Endothelial cell of umbilical vein (primary cell): ENCODE results near the gene EXOC6B. TPM values are rescaled to one million over a fixed set of nuclear protein-coding genes. Genes with fewer than 3 reads are reported as not detected.
A peak's percentile ranks its signal among the peaks of the same experiment; 100 is the strongest.

Experiments used
- BruUV-seq: library from RNA; stranded (reverse); fragments of 400-500 nt; replicated peaks from 2 replicates; lab custom pipeline; 2021; lab: Mats Ljungman, UMichigan
- CTCF ChIA-PET: fragments of 300-600, 350-600 bp; sonication (Branson Sonifier 250); formaldehyde crosslinking; loops from one replicate; lab custom pipeline; 2021; ENCODE audit warnings: antibody characterized with exemption, inconsistent platforms; lab: Charles Lee
- POLR2A ChIA-PET: fragments of 300-600, 350-600 bp; sonication (Branson Sonifier 250); formaldehyde crosslinking; loops from one replicate; lab custom pipeline; 2021; ENCODE audit warnings: antibody characterized with exemption, inconsistent platforms; lab: Charles Lee
- DNase-seq: peaks from one replicate; pipeline ENCODE4 v3.0.0-alpha.2; 2011; ENCODE audit warnings: low read depth, low spot score
- FAIRE-seq: peaks from 2 replicates; lab custom pipeline; 2011; peaks lifted over from hg19 to GRCh38; lab: Jason Lieb, UNC
- H2AFZ ChIP-seq: 2 replicates; pipeline ENCODE4 v1.6.0; 2012; ENCODE audit warnings: low read depth, low read length, control low read depth, inconsistent platforms
- H3K27ac ChIP-seq: 2 replicates; pipeline ENCODE4 v1.5.1; 2011; ENCODE audit warnings: low read depth, mild to moderate bottlenecking, control low read depth, low read length, moderate library complexity; ENCODE audit not compliant: insufficient read depth
- H3K27me3 ChIP-seq, 2 experiments: 2 replicates each; pipeline versions ENCODE4 v1.6.0 to v1.6.1; 2011; ENCODE audit warnings: low read length in 2 of 2, mixed read lengths in 1 of 2; ENCODE audit not compliant: control insufficient read depth in 2 of 2, insufficient read depth in 2 of 2
- H3K36me3 ChIP-seq, 2 experiments: 2 replicates in 1 of 2; 3 replicates in 1 of 2; pipeline ENCODE4 v1.5.1; 2011; ENCODE audit warnings: low read length in 2 of 2, mild to moderate bottlenecking in 1 of 2, moderate library complexity in 1 of 2; ENCODE audit not compliant: control insufficient read depth in 2 of 2, insufficient read depth in 2 of 2; ENCODE audit errors: extremely low read depth in 1 of 2
- H3K4me1 ChIP-seq: 3 replicates; pipeline ENCODE4 v1.5.1; 2011; ENCODE audit warnings: mild to moderate bottlenecking, low read length; ENCODE audit not compliant: control insufficient read depth, insufficient read depth; ENCODE audit errors: extremely low read depth
- H3K4me2 ChIP-seq: 2 replicates; pipeline ENCODE4 v1.6.1; 2011; ENCODE audit warnings: low read length, control low read depth, mixed read lengths; ENCODE audit not compliant: insufficient read depth
- H3K4me3 ChIP-seq, 3 experiments: fragments of 200-600 bp in 1 of 3; sonication (generic), shearing (Covaris generic) in 1 of 3; replicated peaks in 1 of 3; 2 replicates each; pipeline ENCODE4 v1.5.1; 2011 to 2016; ENCODE audit warnings: control low read depth in 3 of 3, low read length in 3 of 3, mild to moderate bottlenecking in 2 of 3, inconsistent platforms in 1 of 3, low read depth in 1 of 3, moderate library complexity in 1 of 3; ENCODE audit not compliant: insufficient read depth in 1 of 3
- H3K79me2 ChIP-seq: 2 replicates; pipeline ENCODE4 v1.6.0; 2012; ENCODE audit warnings: low read length, inconsistent platforms; ENCODE audit not compliant: control insufficient read depth, insufficient read depth
- H3K9ac ChIP-seq: replicated peaks from 2 replicates; pipeline ENCODE3; 2011; ENCODE audit warnings: low read length, control low read depth; ENCODE audit not compliant: insufficient read depth; ENCODE audit errors: extremely low read depth
- H3K9me1 ChIP-seq: replicated peaks from 3 replicates; pipeline ENCODE4 v1.6.0; 2011; ENCODE audit warnings: mild to moderate bottlenecking, low read length; ENCODE audit not compliant: control insufficient read depth, insufficient read depth; ENCODE audit errors: extremely low read depth
- H3K9me3 ChIP-seq: replicated peaks from 2 replicates; pipeline ENCODE4 v1.5.1; 2012; ENCODE audit warnings: low read length, inconsistent platforms; ENCODE audit not compliant: control insufficient read depth, insufficient read depth
- H4K20me1 ChIP-seq: replicated peaks from 2 replicates; pipeline ENCODE3; 2011; ENCODE audit warnings: mild to moderate bottlenecking, low read length; ENCODE audit not compliant: control insufficient read depth, insufficient read depth; ENCODE audit errors: extremely low read depth
- EZH2 ChIP-seq: IDR thresholded peaks from 2 replicates; pipeline ENCODE4 v1.6.1; 2012; ENCODE audit warnings: borderline replicate concordance, low read depth, mild to moderate bottlenecking, moderate library complexity, low read length, inconsistent platforms; ENCODE audit not compliant: severe bottlenecking
- FOS ChIP-seq: IDR thresholded peaks from 2 replicates; pipeline ENCODE4 v1.6.1; 2011; ENCODE audit warnings: mild to moderate bottlenecking, low read length, moderate library complexity, borderline replicate concordance; ENCODE audit not compliant: insufficient read depth
- GATA2 ChIP-seq: IDR thresholded peaks from 2 replicates; pipeline ENCODE4 v1.7.0; 2011; ENCODE audit warnings: low read depth, mild to moderate bottlenecking, moderate library complexity, mixed read lengths, low read length; ENCODE audit not compliant: insufficient read length, insufficient read depth
- JUN ChIP-seq: IDR thresholded peaks from 2 replicates; pipeline ENCODE4 v1.6.1; 2011; ENCODE audit warnings: borderline replicate concordance, low read depth; ENCODE audit not compliant: insufficient read length, insufficient read depth
- MYC ChIP-seq: IDR thresholded peaks from one replicate; pipeline ENCODE4 v1.6.1; 2011; ENCODE audit warnings: mild to moderate bottlenecking, low read depth, low read length
- POLR2A ChIP-seq: IDR thresholded peaks from 2 replicates; pipeline ENCODE4 v1.6.1; 2012; ENCODE audit warnings: low read depth, mild to moderate bottlenecking, control low read depth, low read length
- POLR2AphosphoS5 ChIP-seq: IDR thresholded peaks from 2 replicates; pipeline ENCODE4 v1.6.1; 2012; ENCODE audit warnings: low read depth, mild to moderate bottlenecking, control low read depth, low read length, moderate library complexity; ENCODE audit not compliant: insufficient read depth
- dilution Hi-C: fragments of 300-500 bp; cut with MboI; formaldehyde crosslinking; loops from one replicate; pipeline ENCODE4 v1.15.0; 2019; ENCODE audit warnings: low sequenced_read_pairs; ENCODE audit not compliant: extremely low pct_ligation_motif_present
- intact Hi-C: fragments of 100-400 bp; cut with micrococcal nuclease; formaldehyde crosslinking; loops from one replicate; pipeline ENCODE4 v1.10.0; 2022
- polyA plus RNA-seq, 4 experiments: library from polyadenylated mRNA; depleted of rRNA in 3 of 4; stranded (reverse) in 3 of 4; unstranded in 1 of 4; fragments of >200 nt; gene quantifications; 2 replicates each; pipeline versions ENCODE4 v1.2.1 to v1.2.3, GENCODE V29; 2011 to 2012; ENCODE audit warnings: missing spikeins in 1 of 4
- total RNA-seq: library from RNA; stranded (reverse); gene quantifications from 2 replicates; pipeline ENCODE4 v1.2.3, GENCODE V29; 2021
- TF ChIP-seq, protein P1 (sequence below): IDR thresholded peaks from 2 replicates; pipeline ENCODE4 v1.6.1; 2011; ENCODE audit not compliant: insufficient read depth, insufficient read length
- TF ChIP-seq, protein P2 (sequence below), 2 donors: IDR thresholded peaks; 1 replicate in 1 of 2; 2 replicates in 1 of 2; pipeline ENCODE4 v1.5.1; 2011; ENCODE audit warnings: low read length in 2 of 2, mild to moderate bottlenecking in 2 of 2, moderate library complexity in 2 of 2, control low read depth in 1 of 2, inconsistent platforms in 1 of 2, low read depth in 1 of 2; ENCODE audit not compliant: insufficient read depth in 1 of 2; ENCODE audit errors: extremely low read depth in 1 of 2

EXOC6B gene
- total and polyA plus RNA-seq, 2 donors (not counting 3 experiments of a cell fraction or from before 2014, with no cell fraction given), result 10.8 to 34.8 TPM

DNA sequence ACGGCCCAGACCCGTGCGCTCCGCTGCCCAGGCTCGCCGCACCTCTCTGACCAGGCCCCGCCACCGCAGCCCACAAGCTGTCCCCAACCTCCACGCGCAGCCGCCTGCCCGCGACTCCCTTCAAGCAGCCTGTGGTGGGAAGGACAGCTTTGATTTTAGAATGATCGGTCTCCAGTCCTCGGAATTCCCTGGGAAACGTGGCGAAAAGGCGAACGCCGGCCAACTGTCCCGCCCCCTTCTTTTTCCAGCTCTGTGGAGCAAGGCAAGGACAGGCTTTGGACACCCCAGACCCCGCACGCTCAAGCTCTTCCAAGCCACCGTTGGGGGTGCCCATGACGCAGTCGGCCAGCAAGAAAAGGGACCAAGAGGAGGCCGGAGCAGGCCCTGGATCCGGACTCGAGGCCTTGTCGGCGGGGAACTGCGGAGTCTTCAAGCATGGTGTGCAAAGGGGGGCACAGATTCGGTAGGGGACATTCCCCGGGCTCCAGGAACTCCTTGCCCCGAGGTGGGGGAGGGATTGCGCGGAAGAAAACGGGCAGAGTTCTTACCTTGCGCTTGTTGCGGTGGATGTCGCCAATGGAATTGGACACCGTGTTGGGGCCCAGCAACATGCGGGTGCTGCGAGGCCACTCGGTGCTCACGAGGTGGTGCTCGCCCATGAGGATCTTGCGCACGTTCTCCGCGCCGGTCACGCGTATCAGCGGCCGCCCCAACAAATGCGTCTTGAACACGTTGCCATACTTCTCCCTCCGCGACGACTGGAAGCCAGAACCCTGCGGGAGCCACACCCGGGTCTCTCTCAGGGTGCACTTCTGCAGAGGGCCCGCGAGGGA lies 682.2 kb downstream of the EXOC6B start:
- no peaks in the 10 kb centered on the region for H3K9me3 ChIP-seq
- TF ChIP-seq JUN (no peak), POLR2A (no peak), FOS (no peak), EZH2 (no peak), POLR2AphosphoS5 (no peak), MYC (no peak), GATA2 (no peak)
- TF ChIP-seq, protein P1, sequence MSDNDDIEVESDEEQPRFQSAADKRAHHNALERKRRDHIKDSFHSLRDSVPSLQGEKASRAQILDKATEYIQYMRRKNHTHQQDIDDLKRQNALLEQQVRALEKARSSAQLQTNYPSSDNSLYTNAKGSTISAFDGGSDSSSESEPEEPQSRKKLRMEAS, result no peak
- TF ChIP-seq, protein P2, sequence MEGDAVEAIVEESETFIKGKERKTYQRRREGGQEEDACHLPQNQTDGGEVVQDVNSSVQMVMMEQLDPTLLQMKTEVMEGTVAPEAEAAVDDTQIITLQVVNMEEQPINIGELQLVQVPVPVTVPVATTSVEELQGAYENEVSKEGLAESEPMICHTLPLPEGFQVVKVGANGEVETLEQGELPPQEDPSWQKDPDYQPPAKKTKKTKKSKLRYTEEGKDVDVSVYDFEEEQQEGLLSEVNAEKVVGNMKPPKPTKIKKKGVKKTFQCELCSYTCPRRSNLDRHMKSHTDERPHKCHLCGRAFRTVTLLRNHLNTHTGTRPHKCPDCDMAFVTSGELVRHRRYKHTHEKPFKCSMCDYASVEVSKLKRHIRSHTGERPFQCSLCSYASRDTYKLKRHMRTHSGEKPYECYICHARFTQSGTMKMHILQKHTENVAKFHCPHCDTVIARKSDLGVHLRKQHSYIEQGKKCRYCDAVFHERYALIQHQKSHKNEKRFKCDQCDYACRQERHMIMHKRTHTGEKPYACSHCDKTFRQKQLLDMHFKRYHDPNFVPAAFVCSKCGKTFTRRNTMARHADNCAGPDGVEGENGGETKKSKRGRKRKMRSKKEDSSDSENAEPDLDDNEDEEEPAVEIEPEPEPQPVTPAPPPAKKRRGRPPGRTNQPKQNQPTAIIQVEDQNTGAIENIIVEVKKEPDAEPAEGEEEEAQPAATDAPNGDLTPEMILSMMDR (IDR thresholded peaks at IDR 0.05; ENCODE audit: extremely low read depth in 1 of 2, insufficient read depth in 1 of 2, low read depth in 1 of 2, low read length in 2 of 2), result no peak
- dilution Hi-C loops (no loop called here), intact Hi-C loops (no loop called here)
- H3K4me1 ChIP-seq, result peaks cover 17% of the 10 kb centered on the region
- no peak overlapping the region for H3K27ac ChIP-seq
- no peaks in the 10 kb centered on the region for H3K9me1 ChIP-seq
- CTCF ChIA-PET, result interaction anchor here (1.0 kb wide), 1 partner anchor 220 kb away, joined by 4 read pairs; no protein-coding TSS in a partner anchor
- POLR2A ChIA-PET, result no interaction called here
- no peak overlapping the region for H2AFZ ChIP-seq
- H3K36me3 ChIP-seq, result no peaks in the 10 kb centered on the region
- BruUV-seq, result no TSS peak
- H4K20me1 ChIP-seq, result no peaks in the 10 kb centered on the region
- peak overlapping the region in 1 of 3 experiments; percentile 19 for H3K4me3 ChIP-seq
- H3K79me2 ChIP-seq, result no peaks in the 10 kb centered on the region
- H3K27me3 ChIP-seq, result peaks cover 38 to 58% of the 10 kb centered on the region in 2 experiments
- DNase-seq (peak; percentile 11), FAIRE-seq (no peak)
- no peak overlapping the region for H3K4me2 ChIP-seq
- H3K9ac ChIP-seq, result no peak overlapping the region
